H4 (cell line): Measurements from ENCODE around the gene NINJ2. TPM values are rescaled to one million over a fixed set of nuclear protein-coding genes. Genes with fewer than 3 reads are reported as not detected.
"Not testable (repeated sequence)": the region's sequence is repeated elsewhere in the genome, so short reads cannot be mapped to it uniquely, and the experiment has no call there.

ENCODE experiments used
- DNase-seq: peaks from one replicate; pipeline ENCODE4 v3.0.0-alpha.2; 2015; ENCODE audit warnings: low spot score
- total RNA-seq: library from RNA; depleted of rRNA; stranded (reverse); fragments of >200 nt; shearing (Covaris generic); gene quantifications from 2 replicates; pipeline ENCODE4 v1.2.3, GENCODE V29; 2014

NINJ2 gene
- total RNA-seq, 1 experiment from 2014 or later, result not detected

DNA sequence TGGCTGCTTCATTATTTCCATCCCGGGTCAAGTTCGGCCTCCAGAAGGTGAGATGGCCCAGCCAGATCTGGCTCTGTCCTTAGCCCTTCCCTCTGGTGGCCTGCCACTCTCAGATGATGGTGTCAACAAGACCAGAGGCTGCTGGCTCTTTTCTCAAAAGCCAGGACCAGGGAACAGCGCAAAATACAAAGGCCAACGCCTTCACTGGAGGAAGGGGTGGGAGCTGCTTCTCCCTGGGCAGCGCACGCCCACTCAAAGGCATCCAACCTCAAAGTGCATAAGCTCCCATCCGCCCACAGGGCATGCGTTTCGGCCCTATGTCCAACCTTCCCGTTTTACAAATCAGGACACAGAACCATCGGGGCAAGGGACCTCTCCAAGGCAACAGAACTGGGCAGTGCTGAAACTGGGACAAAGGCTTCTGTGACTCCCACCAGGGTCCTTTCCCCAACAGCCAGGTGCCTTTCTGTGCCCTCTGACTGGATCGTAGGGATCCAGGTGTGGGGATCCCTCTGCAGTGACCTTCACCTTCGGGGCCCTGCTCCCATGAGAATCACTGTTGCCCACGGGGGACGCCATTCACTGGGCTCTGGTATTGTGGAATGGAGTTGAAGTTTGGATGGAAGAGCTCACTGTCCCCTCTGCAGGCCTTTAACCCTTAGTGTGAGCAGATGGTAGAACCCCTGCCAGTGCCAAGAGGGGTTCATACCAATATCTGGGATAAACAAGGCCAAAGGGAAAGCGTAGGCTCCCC, 76.8 kb downstream of the NINJ2 start:
- DNase-seq, result no peak

DNA sequence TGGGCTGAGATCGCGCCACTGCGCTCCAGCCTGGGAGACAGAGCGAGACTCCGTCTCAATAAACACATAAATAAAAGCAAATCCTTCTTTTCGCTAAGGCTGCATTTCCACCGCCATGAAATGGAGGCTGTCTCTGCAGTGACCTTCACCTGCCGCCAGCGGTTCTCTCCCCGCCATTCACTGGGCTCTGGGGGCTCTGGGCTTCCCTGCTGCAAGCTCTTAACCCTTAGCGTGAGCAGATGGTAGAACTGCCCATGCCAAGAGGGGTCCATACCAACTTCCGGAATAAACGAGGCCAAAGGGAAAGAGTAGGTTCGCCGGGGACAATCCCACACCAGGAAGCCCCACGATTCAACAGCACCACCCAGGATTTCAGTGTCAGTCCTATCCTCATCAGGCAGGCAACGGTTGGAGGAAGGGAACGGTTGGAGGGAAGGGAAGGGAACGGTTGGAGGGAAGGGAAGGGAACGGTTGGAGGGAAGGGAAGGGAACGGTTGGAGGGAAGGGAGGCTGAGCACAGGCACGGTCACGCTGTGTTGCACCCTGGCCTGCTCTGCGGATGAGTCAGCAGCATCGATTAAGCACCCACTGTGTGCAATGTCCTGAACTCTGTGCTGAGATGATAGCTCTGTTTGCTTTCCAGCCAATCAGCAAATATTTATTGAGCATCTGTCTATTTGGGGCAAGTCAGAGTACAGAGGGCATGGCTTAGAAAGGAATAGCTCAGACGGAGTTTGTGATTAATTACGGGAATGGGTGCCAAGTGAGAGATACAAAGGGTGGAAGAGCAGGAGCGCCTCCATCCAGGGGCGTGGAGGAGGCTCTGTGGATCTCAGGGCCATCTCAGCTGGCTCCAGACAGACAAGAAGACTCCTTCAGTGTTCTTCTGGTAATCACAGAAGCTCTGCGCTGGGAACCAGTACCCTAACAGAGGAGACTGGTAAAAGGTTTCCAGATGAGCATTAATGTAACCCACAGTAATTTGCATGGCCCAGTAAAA, 77.9 kb downstream of the NINJ2 start:
- no peak for DNase-seq

DNA sequence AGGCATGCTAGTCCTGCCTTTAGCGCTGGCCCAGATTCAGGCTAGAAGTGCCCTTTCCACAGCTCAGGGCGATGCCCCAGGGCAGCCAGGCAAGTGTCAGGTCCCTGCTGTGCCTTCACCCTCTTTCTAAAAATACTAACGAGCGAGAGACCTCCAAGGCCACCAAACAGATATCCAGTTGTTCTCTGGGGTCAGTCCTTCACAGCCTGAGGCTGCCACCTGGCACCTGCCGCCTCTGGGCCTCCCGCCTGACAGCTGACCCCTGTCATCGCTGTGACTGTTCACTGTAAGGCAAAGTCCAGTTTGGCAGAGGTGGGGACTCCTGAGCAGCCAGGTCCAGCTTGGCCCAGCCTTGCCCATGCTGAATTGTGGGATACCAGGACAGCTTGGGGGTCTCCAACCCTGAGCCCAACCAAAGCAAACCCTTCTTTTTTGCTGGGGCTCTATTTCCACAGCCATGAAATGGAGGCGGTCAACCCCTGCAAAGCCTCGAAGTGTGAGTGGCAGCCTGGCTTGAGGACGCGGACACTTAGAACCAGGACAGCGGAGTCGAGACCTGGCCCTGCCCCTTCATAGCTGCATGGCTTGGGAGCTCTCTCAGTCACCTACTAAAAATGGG, 79.9 kb downstream of the NINJ2 start:
- no peak for DNase-seq

DNA sequence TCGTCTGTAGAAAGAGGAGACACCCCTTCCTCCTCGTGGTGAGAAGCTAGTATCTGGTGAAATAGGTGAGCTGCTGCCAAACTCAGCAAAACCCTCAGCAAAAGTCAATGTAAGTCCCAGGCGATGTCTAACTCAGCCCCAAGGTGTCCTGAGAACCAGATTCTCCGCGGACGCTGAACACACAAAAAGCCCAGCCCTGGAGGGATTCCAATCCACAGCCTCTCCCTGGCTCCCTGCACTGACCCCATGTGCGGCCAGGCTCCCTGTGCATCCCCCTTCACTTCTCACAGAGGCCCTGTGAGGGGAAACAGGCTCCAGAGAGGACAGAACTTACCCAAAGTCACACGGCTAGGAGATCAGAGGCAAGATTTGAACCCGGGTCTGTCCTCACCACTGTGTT, 81.5 kb downstream of the NINJ2 start:
- no peak for DNase-seq

DNA sequence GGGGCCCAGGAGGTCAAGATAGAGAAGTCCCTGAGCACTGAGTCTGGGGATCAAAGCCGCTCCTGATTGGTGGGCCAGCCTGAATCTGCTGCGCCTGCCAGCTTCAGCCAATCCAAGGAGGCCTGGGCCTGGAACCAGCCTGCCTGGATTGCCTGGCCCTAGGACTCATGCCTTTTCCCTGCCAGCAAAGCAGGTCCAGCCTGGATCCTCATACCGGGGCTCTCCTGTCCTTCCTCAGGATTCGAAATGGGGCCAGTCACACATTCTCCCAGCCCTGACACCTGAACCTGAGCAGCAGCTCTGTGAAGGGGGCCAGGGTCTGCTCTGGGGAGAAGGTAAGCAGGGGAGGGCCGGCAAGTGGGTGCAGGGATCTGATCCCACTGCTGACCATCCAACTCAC, 81.9 kb downstream of the NINJ2 start:
- DNase-seq, result no peak

DNA sequence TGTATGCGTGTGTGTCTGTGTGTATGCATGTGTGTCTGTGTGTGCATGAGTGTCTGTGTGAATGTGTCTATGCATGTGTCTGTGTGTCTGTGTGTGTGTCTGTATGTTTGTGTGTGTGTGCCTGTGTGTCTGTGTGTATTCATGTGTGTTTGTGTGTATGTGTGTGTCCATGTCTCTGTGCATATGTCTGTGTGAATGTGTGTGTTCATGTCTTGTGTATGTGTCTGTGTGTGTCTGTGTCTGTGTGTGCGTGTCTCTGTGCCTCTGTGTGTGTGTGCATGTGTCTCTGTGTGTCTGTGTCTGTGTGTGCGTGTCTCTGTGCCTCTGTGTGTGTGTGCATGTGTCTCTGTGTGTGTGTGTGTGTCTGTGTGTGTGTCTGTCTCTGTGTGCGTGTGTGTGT, 82.4 kb downstream of the NINJ2 start:
- DNase-seq, result no peak

DNA sequence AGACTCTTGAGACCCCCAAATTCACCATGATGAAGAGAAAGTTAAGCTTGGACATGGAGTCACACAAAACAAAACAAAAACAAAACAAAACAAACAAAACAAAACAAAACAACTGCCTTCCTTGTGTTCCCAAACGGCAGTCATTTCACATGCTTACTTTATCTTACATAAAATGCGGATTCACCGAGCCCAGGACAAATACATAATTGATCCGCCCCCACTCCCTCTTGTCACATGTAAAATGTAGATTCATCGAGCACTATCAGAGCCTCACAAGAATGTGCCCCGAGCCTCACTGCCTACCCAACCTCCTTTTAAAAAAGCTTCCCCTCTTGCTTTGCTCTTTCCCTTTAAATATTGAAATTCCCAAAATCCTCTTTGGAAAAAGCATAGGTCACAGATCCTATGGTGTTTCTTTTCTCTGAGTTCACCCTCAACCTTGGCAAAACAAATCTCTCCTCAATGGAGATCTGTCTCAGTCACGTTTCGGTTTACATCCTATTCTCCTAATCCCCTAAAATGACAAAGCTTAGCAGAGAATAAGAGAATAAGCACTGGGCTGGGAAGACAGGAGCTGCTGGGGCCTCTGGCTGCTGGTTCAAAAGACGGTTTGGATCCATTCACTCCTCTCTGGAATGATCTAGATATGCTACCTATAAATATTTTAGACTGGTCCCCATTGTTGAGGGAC, 83.7 kb downstream of the NINJ2 start:
- no peak for DNase-seq

DNA sequence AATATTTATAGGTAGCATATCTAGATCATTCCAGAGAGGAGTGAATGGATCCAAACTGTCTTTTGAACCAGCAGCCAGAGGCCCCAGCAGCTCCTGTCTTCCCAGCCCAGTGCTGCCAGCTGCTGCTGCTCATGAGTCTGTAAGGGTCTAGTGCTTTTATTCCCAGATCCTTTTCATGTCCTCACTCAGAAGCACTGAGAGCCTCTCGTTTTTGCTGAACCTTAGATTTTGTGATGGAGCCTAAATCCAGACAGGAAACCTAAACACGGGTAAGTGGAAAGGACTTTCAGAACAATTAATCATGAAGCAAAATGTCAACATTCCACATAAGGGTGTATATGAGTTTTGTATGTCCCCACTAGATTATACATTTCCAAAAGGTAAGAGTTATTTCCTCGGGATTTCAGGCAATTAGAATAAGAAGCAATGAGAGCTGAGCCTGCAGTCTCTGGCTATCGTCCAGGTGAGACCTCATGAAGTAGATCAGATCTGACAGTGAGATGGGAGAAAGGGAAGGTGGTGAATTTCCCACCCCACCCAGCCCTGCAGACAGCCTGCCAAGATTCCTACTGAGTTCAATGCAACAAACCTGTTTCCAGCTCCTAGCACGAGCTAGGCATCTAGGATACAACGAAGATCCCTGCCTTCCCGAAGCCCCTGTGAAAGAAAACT, 84.4 kb downstream of the NINJ2 start:
- DNase-seq, result no peak

DNA sequence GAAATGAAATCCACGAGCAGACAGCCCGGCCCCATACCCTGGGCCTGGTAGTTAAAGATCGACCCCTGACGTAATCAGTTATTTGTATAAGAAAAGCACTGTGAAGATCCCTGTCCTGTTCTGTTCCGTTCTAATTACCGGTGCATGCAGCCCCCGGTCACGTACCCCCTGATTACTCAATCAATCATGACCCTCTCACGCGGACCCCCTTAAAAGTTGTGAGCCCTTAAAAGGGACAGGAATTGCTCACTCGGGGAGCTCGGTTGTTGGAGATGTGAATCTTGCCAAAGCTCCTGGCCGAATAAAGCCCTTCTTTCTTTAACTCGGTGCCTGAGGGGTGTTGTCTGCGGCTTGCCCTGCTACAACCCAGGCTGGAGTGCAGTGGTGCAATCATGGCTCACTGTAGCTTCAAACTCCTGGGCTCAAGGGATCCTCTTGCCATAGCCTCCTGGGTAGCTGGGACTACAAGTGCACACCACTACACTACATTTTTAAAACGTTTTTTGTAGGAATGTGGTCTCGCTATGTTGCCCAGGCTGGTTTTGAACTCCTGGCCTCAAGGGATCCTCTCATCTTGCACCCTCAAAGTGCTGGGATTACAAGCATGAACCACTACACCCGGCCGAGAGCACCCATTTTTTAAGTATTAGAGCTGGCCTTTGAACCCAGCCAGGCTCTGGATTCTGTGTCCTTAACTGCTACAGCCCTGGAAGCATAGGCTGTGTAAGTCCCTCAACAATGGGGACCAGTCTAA, 85.1 kb downstream of the NINJ2 start:
- not testable (repeated sequence) for DNase-seq

DNA sequence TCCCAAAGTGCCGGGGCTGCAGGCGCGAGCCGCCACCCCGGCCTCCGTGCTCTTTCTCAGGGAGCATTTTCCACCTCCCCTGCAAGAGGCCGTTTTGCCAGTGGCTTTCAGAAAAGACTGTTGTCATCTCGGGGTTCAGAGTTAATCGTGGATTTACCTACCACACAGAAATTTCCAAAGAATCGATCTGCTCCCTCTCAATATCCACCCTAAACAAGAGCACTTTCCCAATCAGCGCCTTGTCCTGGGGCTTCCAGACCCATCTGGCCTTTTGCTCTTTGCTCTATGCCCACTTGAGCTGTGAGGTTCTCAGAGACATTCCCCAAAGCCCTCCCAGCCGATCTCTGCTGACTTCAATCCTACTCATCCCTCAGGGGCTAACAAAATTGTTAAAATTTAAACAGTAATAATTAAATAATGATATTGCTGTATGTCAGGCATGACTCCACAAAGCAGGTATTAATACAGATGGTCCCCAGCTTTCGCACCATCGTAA, 86.6 kb downstream of the NINJ2 start:
- no peak for DNase-seq

DNA sequence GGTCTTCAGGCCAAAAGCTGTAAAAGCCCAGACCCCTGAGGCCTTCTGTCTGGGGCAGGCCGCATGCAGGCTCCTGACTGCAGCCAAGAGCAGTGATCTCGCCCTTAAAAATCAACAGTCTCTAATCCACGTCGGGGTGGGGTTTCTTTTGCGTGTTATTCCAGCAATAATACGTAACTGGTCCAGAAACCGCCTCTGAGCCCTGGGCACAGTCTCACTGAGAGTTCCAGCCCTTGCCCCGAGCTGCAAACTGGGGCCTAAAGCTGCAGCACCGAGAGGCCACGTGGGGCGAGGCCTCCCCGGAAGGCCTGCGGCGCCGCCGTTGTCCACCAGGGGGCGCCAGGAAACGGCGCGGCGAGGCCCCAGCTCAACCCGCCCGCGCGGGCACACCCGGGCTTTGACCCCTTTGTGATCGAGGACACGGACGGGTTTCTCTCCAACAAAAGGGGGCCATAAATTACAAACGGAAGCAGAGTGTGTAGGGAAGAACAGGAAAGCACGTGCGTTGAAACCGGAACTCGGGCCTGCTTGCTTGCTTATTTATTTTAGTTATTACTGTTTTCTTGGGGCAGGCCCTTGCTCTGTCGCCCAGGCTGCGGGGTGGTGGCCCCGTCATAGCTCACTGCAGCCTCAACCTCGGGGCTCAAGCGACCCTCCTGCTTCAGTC, 87.2 kb downstream of the NINJ2 start:
- DNase-seq, result peak; percentile 59

DNA sequence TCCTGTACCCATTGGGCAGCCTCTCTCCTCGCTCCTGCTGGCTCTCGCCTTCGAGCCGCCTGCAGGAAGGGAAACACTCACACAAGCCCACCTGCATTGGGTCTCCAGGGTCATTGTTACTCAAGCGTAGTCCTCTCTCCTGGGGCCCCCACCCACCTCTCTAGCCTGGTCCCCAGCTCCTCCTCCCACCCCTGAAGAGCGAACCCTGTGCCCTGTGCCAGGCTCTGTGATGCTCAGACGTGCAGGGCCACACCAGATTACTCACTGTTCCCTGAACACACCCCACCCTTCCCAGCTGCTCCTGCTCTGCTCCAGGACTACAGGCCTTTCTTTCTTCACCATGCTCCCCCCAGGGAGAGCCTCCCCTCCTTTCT, 88.1 kb downstream of the NINJ2 start:
- DNase-seq, result no peak

DNA sequence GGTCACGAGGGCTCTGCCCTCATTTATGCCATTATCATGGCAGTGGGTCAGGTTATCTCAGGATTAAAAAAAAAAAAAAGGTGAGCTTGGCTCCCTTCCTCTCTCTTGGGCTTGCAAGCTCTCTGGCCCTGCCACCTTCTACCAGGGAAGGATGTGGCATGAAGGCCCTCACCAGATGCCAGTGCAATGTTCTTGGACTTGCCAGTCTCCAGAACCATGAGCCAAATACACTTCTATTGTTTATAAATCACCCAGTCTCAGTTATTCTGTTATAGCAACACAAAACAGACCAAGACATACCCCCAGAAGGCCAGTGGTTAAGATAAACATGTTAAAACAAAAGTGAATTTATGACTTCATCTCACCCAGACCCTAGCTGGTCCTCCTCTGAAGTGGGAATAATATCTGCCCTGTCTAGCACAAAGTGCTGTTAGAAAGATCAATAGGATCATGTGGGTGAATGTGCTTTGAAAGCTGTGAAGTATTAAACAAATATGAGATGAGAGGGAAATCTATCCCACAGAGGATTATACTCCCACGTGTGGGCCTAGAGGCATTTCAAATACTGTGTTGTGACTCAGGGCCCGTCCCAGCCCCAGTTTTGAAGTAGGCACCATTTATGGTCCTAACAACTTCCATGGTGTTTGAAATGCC, 88.6 kb downstream of the NINJ2 start:
- no peak for DNase-seq

DNA sequence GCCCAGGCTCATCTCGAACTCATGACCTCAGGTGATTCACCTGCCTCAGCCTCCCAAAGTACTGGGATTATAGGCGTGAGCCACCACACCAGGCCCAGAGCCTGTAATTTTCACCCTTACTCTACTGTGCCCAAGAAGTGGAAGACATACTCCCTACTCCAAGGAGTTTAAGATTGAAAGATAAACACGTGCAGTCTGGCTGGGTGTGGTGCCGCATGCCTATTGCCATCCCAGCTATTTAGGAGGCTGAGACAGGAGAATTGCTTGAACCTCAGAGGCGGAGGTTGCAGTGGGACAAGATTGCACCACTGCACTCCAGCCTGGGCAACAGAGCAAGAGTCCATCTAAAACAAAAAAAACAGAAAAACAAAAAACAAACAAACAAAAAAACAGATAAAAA, 90.0 kb downstream of the NINJ2 start:
- DNase-seq, result no peak

DNA sequence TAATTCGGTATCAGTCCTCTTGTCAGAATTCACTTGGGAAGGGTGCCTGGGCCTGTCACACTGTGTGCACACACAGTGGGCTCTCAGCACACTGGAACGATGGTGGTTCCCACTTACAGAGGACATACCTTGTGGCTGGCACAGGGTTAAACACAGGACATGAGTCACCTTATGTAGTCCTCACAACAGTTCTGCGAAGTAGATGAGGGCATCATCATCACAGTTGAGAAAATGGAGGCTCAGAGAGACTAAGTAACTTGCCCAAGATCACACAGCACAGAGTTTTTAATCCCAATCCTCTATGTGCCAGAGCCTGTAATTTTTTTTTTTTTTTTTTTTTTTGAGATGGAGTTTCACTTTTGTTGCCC, 90.7 kb downstream of the NINJ2 start:
- peak; percentile 81 for DNase-seq

DNA sequence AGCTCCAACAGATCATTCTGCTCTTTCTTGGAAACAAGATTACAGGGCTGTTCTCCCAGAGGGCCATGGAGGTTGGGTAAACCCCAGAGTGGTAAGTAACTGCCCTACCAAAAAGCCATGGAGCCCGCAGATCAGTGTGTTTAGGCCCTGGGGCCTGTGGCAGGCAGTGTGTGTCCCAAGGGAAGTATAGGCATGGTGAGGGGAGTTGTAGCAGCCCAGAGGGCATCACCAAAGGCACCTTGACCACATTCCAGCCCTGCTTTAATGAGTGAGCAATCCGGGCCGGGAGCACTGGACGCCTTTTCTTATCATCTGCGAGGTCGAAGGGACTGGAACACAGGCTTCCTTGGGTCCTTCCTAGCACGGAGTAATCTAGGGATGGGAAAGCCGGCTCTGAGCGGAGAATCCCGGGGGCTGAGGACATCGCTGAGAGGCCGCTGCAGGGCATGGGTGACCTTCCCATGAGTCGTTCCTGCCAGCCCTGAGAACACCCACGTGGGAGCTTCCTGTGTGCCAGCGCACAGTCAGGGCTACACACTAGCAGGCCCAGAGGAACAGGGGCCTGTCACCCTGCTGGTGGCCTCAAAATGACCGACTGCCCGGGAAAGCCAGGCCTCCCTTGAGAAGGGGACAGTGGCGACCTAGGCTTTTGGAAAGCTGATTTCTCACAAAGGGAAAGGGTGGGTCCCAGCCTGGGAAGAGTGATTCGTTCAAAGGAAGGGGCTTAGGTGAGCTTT, 91.3 kb downstream of the NINJ2 start:
- peak; percentile 72 for DNase-seq

DNA sequence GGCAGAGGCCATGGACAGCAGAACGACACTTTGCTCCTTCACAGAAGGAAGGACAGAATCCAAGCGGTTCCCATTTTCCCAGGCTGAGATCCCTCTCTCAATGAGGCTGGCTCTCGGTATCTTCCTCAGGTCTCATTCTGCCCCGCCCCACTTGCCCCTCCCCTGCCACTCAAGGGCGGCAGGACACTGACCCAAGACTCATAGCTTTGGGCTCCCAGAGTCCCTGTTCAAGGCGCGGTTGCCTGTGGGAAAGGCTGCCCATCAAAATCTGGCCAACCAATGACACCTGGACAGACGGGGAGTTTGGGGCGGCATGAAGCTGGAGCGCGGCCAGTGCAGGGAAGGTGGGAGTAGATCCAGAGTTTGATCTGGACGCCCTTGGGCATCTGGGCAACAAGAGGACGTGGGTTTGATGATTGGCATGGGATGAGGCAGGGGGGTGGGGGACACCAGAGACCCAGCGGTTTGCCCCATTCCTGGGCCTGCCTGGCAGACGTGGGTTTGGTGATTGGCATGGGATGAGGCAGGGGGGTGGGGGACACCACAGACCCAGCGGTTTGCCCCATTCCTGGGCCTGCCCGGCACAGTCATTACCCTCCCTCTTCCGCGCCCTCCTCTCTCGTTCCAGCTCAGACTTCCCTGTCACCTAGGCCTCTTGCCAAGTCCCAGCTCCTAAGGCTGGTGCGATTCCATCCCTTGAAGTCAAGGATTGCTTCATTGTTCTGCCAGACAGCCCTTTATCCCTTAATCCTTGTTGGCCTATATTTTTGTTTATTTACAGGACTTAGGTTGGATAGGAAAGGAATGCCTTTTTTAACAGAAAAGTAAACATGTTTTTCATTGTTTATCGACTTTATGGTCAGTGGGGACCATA, 92.1 kb downstream of the NINJ2 start:
- peak; percentile 99 for DNase-seq
